Esophagus muscularis mucosa (tissue), 3 donors: ENCODE measurements around the gene POLR3GL.
A peak's percentile ranks its signal among the peaks of the same experiment; 100 is the strongest.

Experiments
- EP300 ChIP-seq: sonication (generic); formaldehyde crosslinking; IDR thresholded peaks from one replicate; pipeline ENCODE4 v1.6.1; 2017; ENCODE audit warnings: antibody characterized with exemption
- POLR2AphosphoS5 ChIP-seq, 2 donors: sonication (generic); formaldehyde crosslinking; IDR thresholded peaks; one replicate each; pipeline ENCODE4 v1.6.1; 2017; ENCODE audit warnings: antibody characterized with exemption in 2 of 2

DNA sequence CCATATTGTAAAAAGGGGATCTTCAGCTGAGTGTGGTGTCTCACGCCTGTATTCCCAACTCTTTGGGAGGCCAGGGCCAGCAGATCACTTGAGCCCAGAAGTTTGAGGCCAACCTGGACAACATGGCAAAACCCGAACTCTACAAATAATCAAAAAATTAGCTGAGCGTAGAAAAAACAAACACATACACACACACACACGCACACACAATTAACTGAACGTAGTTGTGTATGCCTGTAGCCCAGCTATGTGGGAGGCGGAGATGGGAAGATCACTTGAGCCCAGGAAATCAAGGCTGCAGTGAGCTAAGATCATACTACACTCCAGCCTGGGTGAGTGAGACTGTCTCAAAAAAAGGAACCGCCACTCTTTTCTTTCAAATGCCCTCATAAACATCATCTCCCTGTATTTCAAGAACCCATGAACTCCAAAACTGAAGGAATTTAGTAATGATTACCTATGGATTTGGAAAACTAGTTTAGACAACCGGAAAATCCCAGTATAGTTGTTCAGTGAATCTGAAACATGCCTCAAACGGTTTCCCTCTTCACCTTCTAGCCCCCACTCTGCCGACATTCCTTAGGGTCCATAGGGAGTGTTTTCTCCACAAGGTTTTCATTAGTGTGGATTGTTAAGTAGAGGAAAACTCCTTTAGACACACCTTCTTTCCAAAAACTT, 27.4 kb downstream of the POLR3GL start:
- TF ChIP-seq POLR2AphosphoS5 (IDR thresholded peaks at IDR 0.05): peak in 1 of 2 donors; percentile 63
- TF ChIP-seq EP300: no peak
